Upper lobe of left lung (tissue), 4 donors: ENCODE measurements around the gene ROGDI.

ENCODE experiments used
- POLR2A ChIP-seq, 4 donors: fragments of 450-650 bp; IDR thresholded peaks; one replicate each; pipeline ENCODE4 v1.5.1; 2016 to 2017; ENCODE audit warnings: antibody characterized with exemption in 4 of 4, mild to moderate bottlenecking in 2 of 4
- POLR2AphosphoS5 ChIP-seq, 2 donors: sonication (generic); formaldehyde crosslinking; IDR thresholded peaks; one replicate each; pipeline ENCODE4 v1.5.1; 2017; ENCODE audit warnings: antibody characterized with exemption in 2 of 2
- TF ChIP-seq, protein P1 (sequence below), 6 experiments: fragments of 450-650 bp in 4 of 6; fragments of 200-600 bp in 2 of 6; sonication (generic) in 2 of 6; IDR thresholded peaks; one replicate each; pipeline ENCODE4 v1.5.1; 2016 to 2019; ENCODE audit warnings: antibody characterized with exemption in 6 of 6

DNA sequence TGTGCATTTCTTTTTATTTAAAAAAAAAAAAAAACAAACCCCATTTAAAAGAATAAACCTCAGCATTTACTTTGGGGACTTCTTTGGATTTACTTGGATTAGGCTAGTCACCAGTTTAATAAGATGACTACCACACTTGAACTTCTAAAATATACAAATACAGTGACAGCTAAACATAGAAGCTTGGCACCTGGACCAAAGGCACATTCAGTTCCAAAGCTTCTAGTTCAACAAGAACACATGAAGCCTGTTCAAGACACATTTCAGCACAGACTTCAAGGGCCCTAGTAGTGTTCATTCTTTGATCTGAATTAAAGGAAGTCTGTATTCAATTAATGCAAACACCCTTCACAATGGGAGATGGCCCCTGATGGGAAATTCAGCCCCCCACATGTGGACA is 11.6 kb upstream of the ROGDI start:
- TF ChIP-seq POLR2A (IDR thresholded peaks at IDR 0.05) (no peak), POLR2AphosphoS5 (IDR thresholded peaks at IDR 0.05) (no peak)
- TF ChIP-seq, protein P1, sequence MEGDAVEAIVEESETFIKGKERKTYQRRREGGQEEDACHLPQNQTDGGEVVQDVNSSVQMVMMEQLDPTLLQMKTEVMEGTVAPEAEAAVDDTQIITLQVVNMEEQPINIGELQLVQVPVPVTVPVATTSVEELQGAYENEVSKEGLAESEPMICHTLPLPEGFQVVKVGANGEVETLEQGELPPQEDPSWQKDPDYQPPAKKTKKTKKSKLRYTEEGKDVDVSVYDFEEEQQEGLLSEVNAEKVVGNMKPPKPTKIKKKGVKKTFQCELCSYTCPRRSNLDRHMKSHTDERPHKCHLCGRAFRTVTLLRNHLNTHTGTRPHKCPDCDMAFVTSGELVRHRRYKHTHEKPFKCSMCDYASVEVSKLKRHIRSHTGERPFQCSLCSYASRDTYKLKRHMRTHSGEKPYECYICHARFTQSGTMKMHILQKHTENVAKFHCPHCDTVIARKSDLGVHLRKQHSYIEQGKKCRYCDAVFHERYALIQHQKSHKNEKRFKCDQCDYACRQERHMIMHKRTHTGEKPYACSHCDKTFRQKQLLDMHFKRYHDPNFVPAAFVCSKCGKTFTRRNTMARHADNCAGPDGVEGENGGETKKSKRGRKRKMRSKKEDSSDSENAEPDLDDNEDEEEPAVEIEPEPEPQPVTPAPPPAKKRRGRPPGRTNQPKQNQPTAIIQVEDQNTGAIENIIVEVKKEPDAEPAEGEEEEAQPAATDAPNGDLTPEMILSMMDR (IDR thresholded peaks at IDR 0.05), result no peak
